Measurements from ENCODE around the gene NINJ2. TPM values are rescaled to one million over a fixed set of nuclear protein-coding genes. Genes with fewer than 3 reads are reported as not detected.
A peak's percentile ranks its signal among the peaks of the same experiment; 100 is the strongest.

Gene NINJ2
- total RNA-seq, 2 donors from 2014 or later: 0.78 to 5.6 TPM

DNA sequence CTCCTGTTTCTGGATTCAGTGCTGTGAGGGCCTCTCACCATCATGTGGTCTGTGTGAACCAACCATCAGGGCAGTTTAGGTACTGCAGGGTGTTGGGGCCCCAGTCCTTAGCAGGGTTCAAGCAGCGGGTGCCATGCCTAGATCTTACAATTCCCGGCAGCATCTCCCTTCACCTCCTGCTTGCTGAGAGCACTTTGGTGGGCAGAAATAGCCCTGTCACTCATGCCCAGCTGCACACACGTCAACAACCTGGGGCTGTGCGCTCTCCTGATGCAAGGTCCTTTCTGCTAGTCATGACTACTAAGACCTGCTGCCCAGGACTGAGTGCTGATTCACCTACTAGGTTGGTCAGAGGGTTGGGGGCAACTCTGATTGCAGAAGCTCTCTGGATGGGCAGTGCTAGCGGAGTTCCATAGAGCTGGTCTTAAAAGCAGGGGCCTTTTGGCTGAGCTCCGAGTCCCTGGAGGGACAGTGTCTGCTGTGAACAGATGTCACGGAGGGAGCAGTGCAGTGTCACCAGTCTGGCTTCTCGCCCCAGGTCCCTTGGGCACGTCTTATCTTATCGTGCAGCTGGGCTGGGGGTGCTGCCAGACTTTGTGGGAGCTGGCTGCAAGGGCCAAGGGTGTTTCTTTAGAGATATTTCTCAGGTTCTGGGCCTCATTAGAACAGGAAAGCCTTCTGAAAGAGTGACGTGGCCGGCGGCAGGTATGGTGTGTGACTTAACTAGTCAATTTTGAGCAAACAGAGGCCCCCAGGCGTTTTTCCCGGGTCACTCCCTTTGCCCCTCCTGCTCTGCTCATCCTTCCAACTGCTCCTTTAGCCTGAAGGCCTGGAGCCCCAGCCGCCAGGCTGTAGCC, 71.8 kb downstream of the NINJ2 start:
- H3K4me1 ChIP-seq: peaks cover 24% of the 10 kb centered on the region
- intact Hi-C loops (cut with DNase I): no loop called here
- TF ChIP-seq CTCF (IDR thresholded peaks at IDR 0.05) (peak in 5 of 7 experiments; percentile 9 to 47 (median 28)), POLR2A (IDR thresholded peaks at IDR 0.05) (peak in 1 of 3 donors; percentile 12)
- ATAC-seq (peak; percentile 93), DNase-seq (peak; percentile 84 to 92 (median 84))
- WGBS, 2 donors: 18 to 23% methylated on average over 6 to 16 of the region's 16 CpGs
- no peak overlapping the region for H3K4me3 ChIP-seq
- no peaks in the 10 kb centered on the region for H3K27me3 ChIP-seq
- no peaks in the 10 kb centered on the region for H3K36me3 ChIP-seq (replicated peaks in 1 of 2; ENCODE audit: insufficient read depth in 1 of 2, low read depth in 2 of 2)
- H3K9me3 ChIP-seq: no peaks in the 10 kb centered on the region
- H3K27ac ChIP-seq: peak overlapping the region; percentile 30 to 74 (median 65)

- intact Hi-C loops (cut with DNase I): no loop called here
- Histone ChIP-seq H3K36me3 (replicated peaks in 1 of 2; ENCODE audit: insufficient read depth in 1 of 2, low read depth in 2 of 2) (no peaks in the 10 kb centered on the region), H3K27me3 (no peaks in the 10 kb centered on the region), H3K4me1 (peaks cover 24% of the 10 kb centered on the region), H3K4me3 (no peak overlapping the region), H3K27ac (no peak overlapping the region), H3K9me3 (no peaks in the 10 kb centered on the region)
- TF ChIP-seq CTCF (IDR thresholded peaks at IDR 0.05) (no peak), POLR2A (IDR thresholded peaks at IDR 0.05) (no peak)
- 51 to 58% methylated on average over 11 to 14 of the region's 14 CpGs for WGBS, 2 donors
- ATAC-seq (no peak), DNase-seq (peak in 1 of 4 donors; percentile 26)
Observed at GRCh38 chr12:590206-590750, 73.0 kb downstream of the NINJ2 start.

- DNase-seq: no peak
- H3K27me3 ChIP-seq: no peaks in the 10 kb centered on the region
- no peak overlapping the region for H3K27ac ChIP-seq
- 87 to 95% methylated on average over 4 of the region's 4 CpGs for WGBS, 2 donors
- no peaks in the 10 kb centered on the region for H3K9me3 ChIP-seq
- H3K4me1 ChIP-seq: peaks cover 24% of the 10 kb centered on the region
- no peak for ATAC-seq
- intact Hi-C loops (cut with DNase I): loop anchor here (10.0 kb wide), 1 partner anchor 156 kb away; no protein-coding TSS in a partner anchor
- no peaks in the 10 kb centered on the region for H3K36me3 ChIP-seq (replicated peaks in 1 of 2; ENCODE audit: insufficient read depth in 1 of 2, low read depth in 2 of 2)
- TF ChIP-seq CTCF (IDR thresholded peaks at IDR 0.05) (no peak), POLR2A (IDR thresholded peaks at IDR 0.05) (no peak)
- no peak overlapping the region for H3K4me3 ChIP-seq
Observed at GRCh38 chr12:588646-589045, 74.6 kb downstream of the NINJ2 start.

- intact Hi-C loops (cut with DNase I): loop anchor here (10.0 kb wide), 1 partner anchor 157 kb away; no protein-coding TSS in a partner anchor
Observed at GRCh38 chr12:588024-588322, 75.3 kb downstream of the NINJ2 start.

More at GRCh38 chr12:588024-588322, 75.3 kb downstream of the NINJ2 start:
- no peak for TF ChIP-seq POLR2A (IDR thresholded peaks at IDR 0.05)
- no peak for TF ChIP-seq CTCF (IDR thresholded peaks at IDR 0.05)
- WGBS, 2 donors: 83 to 93% methylated on average over 9 to 10 of the region's 10 CpGs
- H3K9me3 ChIP-seq: no peaks in the 10 kb centered on the region
- no peaks in the 10 kb centered on the region for H3K36me3 ChIP-seq (replicated peaks in 1 of 2; ENCODE audit: insufficient read depth in 1 of 2, low read depth in 2 of 2)
- ATAC-seq (no peak), DNase-seq (no peak)
- no peak overlapping the region for H3K27ac ChIP-seq
- H3K4me3 ChIP-seq: no peak overlapping the region
- peaks cover 24% of the 10 kb centered on the region for H3K4me1 ChIP-seq
- H3K27me3 ChIP-seq: no peaks in the 10 kb centered on the region

Measured in body of pancreas (tissue), 4 donors.